Coronary artery (tissue), 2 donors: Measurements from ENCODE around the gene EVI5L.

Source experiments
- DNase-seq: peaks from one replicate; pipeline ENCODE4 v3.0.0-alpha.2; 2017; ENCODE audit warnings: low spot score
- H3K27ac ChIP-seq, 2 donors: fragments of 200-600 bp; sonication (generic); one replicate each; pipeline ENCODE4 v1.5.1; 2016 to 2019
- H3K4me3 ChIP-seq: fragments of 200-600 bp; sonication (generic); 2 replicates; pipeline ENCODE4 v1.5.1; 2016; ENCODE audit warnings: mild to moderate bottlenecking, moderate library complexity
- CTCF ChIP-seq: fragments of 200-600 bp; sonication (generic); IDR thresholded peaks from one replicate; pipeline ENCODE4 v1.5.1; 2019; ENCODE audit warnings: antibody characterized with exemption

Gene EVI5L

GRCh38 chr19:7907122-7907521, 77.1 kb downstream of the EVI5L start:
- DNase-seq, result no peak
- H3K4me3 ChIP-seq, result no peak overlapping the region
- H3K27ac ChIP-seq, result no peak overlapping the region
- no peak for TF ChIP-seq CTCF

- Histone ChIP-seq H3K27ac (no peak overlapping the region), H3K4me3 (no peak overlapping the region)
- TF ChIP-seq CTCF, result no peak
- DNase-seq, result no peak
Observed at GRCh38 chr19:7907544-7907943, 77.5 kb downstream of the EVI5L start.

GRCh38 chr19:7908078-7908699, 78.2 kb downstream of the EVI5L start:
- Histone ChIP-seq H3K4me3 (no peak overlapping the region), H3K27ac (no peak overlapping the region)
- DNase-seq, result no peak
- no peak for TF ChIP-seq CTCF

- DNase-seq, result no peak
- no peak for TF ChIP-seq CTCF
- Histone ChIP-seq H3K4me3 (no peak overlapping the region), H3K27ac (no peak overlapping the region)
Observed at GRCh38 chr19:7908742-7909461, 78.9 kb downstream of the EVI5L start.

- no peak for TF ChIP-seq CTCF
- Histone ChIP-seq H3K4me3 (no peak overlapping the region), H3K27ac (no peak overlapping the region)
- no peak for DNase-seq
Observed at GRCh38 chr19:7909471-7910067, 79.6 kb downstream of the EVI5L start.

- DNase-seq, result no peak
- H3K27ac ChIP-seq, result no peak overlapping the region
- H3K4me3 ChIP-seq, result no peak overlapping the region
- no peak for TF ChIP-seq CTCF
Observed at GRCh38 chr19:7910321-7911161, 80.5 kb downstream of the EVI5L start.
